Activated T-helper 17 cell treated with anti-CD3 and anti-CD28 coated beads, Interleukin-2, amount 50 U/mL, for 72 hours (primary cell): ENCODE measurements around the gene ZNF566. TPM values are rescaled to one million over a fixed set of nuclear protein-coding genes. Genes with fewer than 3 reads are reported as not detected.
"Not testable (repeated sequence)": the region's sequence is repeated elsewhere in the genome, so short reads cannot be mapped to it uniquely, and the experiment has no call there.

Experiments
- ATAC-seq: fragments of 150-1000 bp; cut with Tn5 transposase; replicated peaks from 2 replicates; pipeline ENCODE4 v1.10.0; 2021; ENCODE audit warnings: mild to moderate bottlenecking, moderate library complexity
- H3K27ac Mint-ChIP-seq: one replicate; pipeline ENCODE4 v1.8.0; 2022; ENCODE audit warnings: mixed read lengths
- H3K27me3 Mint-ChIP-seq: one replicate; pipeline ENCODE4 v1.8.0; 2022; ENCODE audit warnings: mixed read lengths
- H3K36me3 Mint-ChIP-seq: one replicate; pipeline ENCODE4 v1.8.0; 2022; ENCODE audit warnings: low read depth, mild to moderate bottlenecking, mixed read lengths
- H3K4me1 Mint-ChIP-seq: one replicate; pipeline ENCODE4 v1.8.0; 2022; ENCODE audit warnings: mixed read lengths
- H3K4me3 Mint-ChIP-seq: one replicate; pipeline ENCODE4 v1.8.0; 2022; ENCODE audit warnings: mild to moderate bottlenecking, mixed read lengths
- H3K9me3 Mint-ChIP-seq: one replicate; pipeline ENCODE4 v1.8.0; 2022; ENCODE audit warnings: mixed read lengths
- total RNA-seq, 2 donors: library from RNA; stranded (reverse); gene quantifications; one replicate each; pipeline ENCODE4 v1.2.3, GENCODE V29; 2022

Gene ZNF566
- 1 to 10 TPM; 4.0 to 5.6 TPM for total RNA-seq

- Mint-ChIP-seq H3K36me3 (peaks cover 12% of the 10 kb centered on the region), H3K27me3 (no peaks in the 10 kb centered on the region), H3K4me3 (peak within 1 kb of the TSS; percentile 92), H3K4me1 (peaks cover 11% of the 10 kb centered on the region), H3K9me3 (no peaks in the 10 kb centered on the region), H3K27ac (peak within 1 kb of the TSS; percentile 97)
- peak; percentile 91 for ATAC-seq
Observed at GRCh38 chr19:36489118-36489919, at the start of gene ZNF566. ZNF566 (minus strand) TSS chr19:36489561; CDS start chr19:36476557, 13,004 bp downstream.

GRCh38 chr19:36528921-36529518 is 39.7 kb upstream of the ZNF566 start:
- Mint-ChIP-seq H3K27me3 (no peaks in the 10 kb centered on the region), H3K9me3 (peaks cover 7% of the 10 kb centered on the region), H3K27ac (peak overlapping the region; percentile 99), H3K4me3 (peak overlapping the region; percentile 99), H3K4me1 (peaks cover 21% of the 10 kb centered on the region), H3K36me3 (peaks cover 41% of the 10 kb centered on the region)
- peak; percentile 41 for ATAC-seq

GRCh38 chr19:36528194-36528920 is 39.0 kb upstream of the ZNF566 start, which contains the start of gene ZNF260:
ZNF260 (minus strand) TSS chr19:36528271; CDS start chr19:36515238, 13,033 bp downstream.
- ATAC-seq = peak; percentile 93
- Mint-ChIP-seq H3K27ac (peak within 1 kb of the TSS; percentile 99), H3K9me3 (peaks cover 11% of the 10 kb centered on the region), H3K27me3 (no peaks in the 10 kb centered on the region), H3K36me3 (peaks cover 46% of the 10 kb centered on the region), H3K4me3 (peak within 1 kb of the TSS; percentile 99), H3K4me1 (peaks cover 21% of the 10 kb centered on the region)

- peaks cover 51% of the 10 kb centered on the region for H3K36me3 Mint-ChIP-seq
- no peak for ATAC-seq
- peaks cover 12% of the 10 kb centered on the region for H3K9me3 Mint-ChIP-seq
- no peaks in the 10 kb centered on the region for H3K27me3 Mint-ChIP-seq
- peaks cover 21% of the 10 kb centered on the region for H3K4me1 Mint-ChIP-seq
- peak overlapping the region; percentile 99 for H3K4me3 Mint-ChIP-seq
- H3K27ac Mint-ChIP-seq = peak overlapping the region; percentile 99
Observed at GRCh38 chr19:36527873-36528193, 38.5 kb upstream of the ZNF566 start.

- peaks cover 56% of the 10 kb centered on the region for H3K36me3 Mint-ChIP-seq
- peaks cover 13% of the 10 kb centered on the region for H3K9me3 Mint-ChIP-seq
- no peak for ATAC-seq
- H3K27me3 Mint-ChIP-seq = no peaks in the 10 kb centered on the region
- H3K4me1 Mint-ChIP-seq = peaks cover 21% of the 10 kb centered on the region
- H3K27ac Mint-ChIP-seq = peak overlapping the region; percentile 99
- peak overlapping the region; percentile 99 for H3K4me3 Mint-ChIP-seq
Observed at GRCh38 chr19:36527341-36527740, 38.0 kb upstream of the ZNF566 start.

GRCh38 chr19:36526581-36526980 is 37.2 kb upstream of the ZNF566 start:
- ATAC-seq = no peak
- Mint-ChIP-seq H3K4me1 (peaks cover 21% of the 10 kb centered on the region), H3K27me3 (no peaks in the 10 kb centered on the region), H3K4me3 (peak overlapping the region; percentile 99), H3K36me3 (peaks cover 63% of the 10 kb centered on the region), H3K27ac (no peak overlapping the region), H3K9me3 (peaks cover 13% of the 10 kb centered on the region)

GRCh38 chr19:36524617-36525016 is 35.3 kb upstream of the ZNF566 start:
- Mint-ChIP-seq H3K27ac (no peak overlapping the region), H3K9me3 (peaks cover 13% of the 10 kb centered on the region), H3K4me3 (no peak overlapping the region), H3K36me3 (peaks cover 77% of the 10 kb centered on the region), H3K27me3 (no peaks in the 10 kb centered on the region), H3K4me1 (peaks cover 21% of the 10 kb centered on the region)
- ATAC-seq = no peak

GRCh38 chr19:36514012-36514612 is 24.8 kb upstream of the ZNF566 start:
- no peak overlapping the region for H3K4me3 Mint-ChIP-seq

GRCh38 chr19:36508325-36508724 is 19.0 kb upstream of the ZNF566 start:
- Mint-ChIP-seq H3K4me3 (no peak overlapping the region), H3K4me1 (no peaks in the 10 kb centered on the region), H3K9me3 (peaks cover 3% of the 10 kb centered on the region), H3K36me3 (no peaks in the 10 kb centered on the region), H3K27me3 (no peaks in the 10 kb centered on the region), H3K27ac (no peak overlapping the region)
- no peak for ATAC-seq

More at GRCh38 chr19:36514012-36514612, 24.8 kb upstream of the ZNF566 start:
- peaks cover 33% of the 10 kb centered on the region for H3K9me3 Mint-ChIP-seq
- H3K27ac Mint-ChIP-seq = no peak overlapping the region
- no peak for ATAC-seq
- H3K27me3 Mint-ChIP-seq = no peaks in the 10 kb centered on the region
- peaks cover 53% of the 10 kb centered on the region for H3K36me3 Mint-ChIP-seq
- no peaks in the 10 kb centered on the region for H3K4me1 Mint-ChIP-seq

GRCh38 chr19:36501973-36502372 is 12.6 kb upstream of the ZNF566 start:
- H3K27me3 Mint-ChIP-seq = no peaks in the 10 kb centered on the region
- H3K9me3 Mint-ChIP-seq = peaks cover 19% of the 10 kb centered on the region

GRCh38 chr19:36497001-36497400 is 7.6 kb upstream of the ZNF566 start:
- H3K27ac Mint-ChIP-seq = no peak overlapping the region
- H3K36me3 Mint-ChIP-seq = no peaks in the 10 kb centered on the region
- peaks cover 9% of the 10 kb centered on the region for H3K9me3 Mint-ChIP-seq
- no peaks in the 10 kb centered on the region for H3K4me1 Mint-ChIP-seq
- no peak for ATAC-seq
- no peaks in the 10 kb centered on the region for H3K27me3 Mint-ChIP-seq
- H3K4me3 Mint-ChIP-seq = no peak overlapping the region

More at GRCh38 chr19:36501973-36502372, 12.6 kb upstream of the ZNF566 start:
- no peak overlapping the region for H3K4me3 Mint-ChIP-seq
- no peaks in the 10 kb centered on the region for H3K4me1 Mint-ChIP-seq
- H3K27ac Mint-ChIP-seq = no peak overlapping the region
- H3K36me3 Mint-ChIP-seq = no peaks in the 10 kb centered on the region
- ATAC-seq = no peak

GRCh38 chr19:36492689-36493453 is 3.5 kb upstream of the ZNF566 start:
- not testable (repeated sequence) for H3K36me3 Mint-ChIP-seq, H3K27ac Mint-ChIP-seq, H3K9me3 Mint-ChIP-seq, H3K27me3 Mint-ChIP-seq, H3K4me3 Mint-ChIP-seq, H3K4me1 Mint-ChIP-seq, ATAC-seq

GRCh38 chr19:36490846-36491245 is 1.5 kb upstream of the ZNF566 start:
- H3K4me1 Mint-ChIP-seq = peaks cover 11% of the 10 kb centered on the region
- H3K36me3 Mint-ChIP-seq, H3K27me3 Mint-ChIP-seq, H3K27ac Mint-ChIP-seq, ATAC-seq, H3K9me3 Mint-ChIP-seq: not testable (repeated sequence)
- H3K4me3 Mint-ChIP-seq = peak overlapping the region; percentile 92
